Stimulated activated effector memory CD8-positive, alpha-beta T cell treated with anti-CD3 and anti-CD28 coated beads, Interleukin-12 subunit alpha, Interleukin-12 subunit beta, amount 100 ng/mL, for 72 hours (primary cell): ENCODE measurements around the gene PJA1.

Source experiments
- ATAC-seq: fragments of 150-1000 bp; cut with Tn5 transposase; 2 replicates; pipeline ENCODE4 v1.10.0; 2021
- DNase-seq, 2 donors: peaks; one replicate each; pipeline ENCODE4 v3.0.0; 2021 to 2022; ENCODE audit warnings: low spot score in 2 of 2
- H3K27ac Mint-ChIP-seq: one replicate; pipeline ENCODE4 v1.8.0; 2022; ENCODE audit warnings: mild to moderate bottlenecking, mixed read lengths
- H3K36me3 Mint-ChIP-seq: one replicate; pipeline ENCODE4 v1.8.0; 2022; ENCODE audit warnings: mild to moderate bottlenecking, mixed read lengths
- H3K4me1 Mint-ChIP-seq: one replicate; pipeline ENCODE4 v1.8.0; 2022; ENCODE audit warnings: mixed read lengths
- H3K4me3 Mint-ChIP-seq: one replicate; pipeline ENCODE4 v1.8.0; 2022; ENCODE audit warnings: mild to moderate bottlenecking, mixed read lengths
- H3K9me3 Mint-ChIP-seq: one replicate; pipeline ENCODE4 v1.8.0; 2022; ENCODE audit warnings: mixed read lengths

The PJA1 gene

GRCh38 chrX:69119122-69119521 lies 46.1 kb downstream of the PJA1 start:
- DNase-seq (no peak), ATAC-seq (no peak)
- no peak overlapping the region for H3K27ac Mint-ChIP-seq
- H3K36me3 Mint-ChIP-seq, result no peaks in the 10 kb centered on the region
- no peaks in the 10 kb centered on the region for H3K4me1 Mint-ChIP-seq
- no peak overlapping the region for H3K4me3 Mint-ChIP-seq
- no peaks in the 10 kb centered on the region for H3K9me3 Mint-ChIP-seq

DNA sequence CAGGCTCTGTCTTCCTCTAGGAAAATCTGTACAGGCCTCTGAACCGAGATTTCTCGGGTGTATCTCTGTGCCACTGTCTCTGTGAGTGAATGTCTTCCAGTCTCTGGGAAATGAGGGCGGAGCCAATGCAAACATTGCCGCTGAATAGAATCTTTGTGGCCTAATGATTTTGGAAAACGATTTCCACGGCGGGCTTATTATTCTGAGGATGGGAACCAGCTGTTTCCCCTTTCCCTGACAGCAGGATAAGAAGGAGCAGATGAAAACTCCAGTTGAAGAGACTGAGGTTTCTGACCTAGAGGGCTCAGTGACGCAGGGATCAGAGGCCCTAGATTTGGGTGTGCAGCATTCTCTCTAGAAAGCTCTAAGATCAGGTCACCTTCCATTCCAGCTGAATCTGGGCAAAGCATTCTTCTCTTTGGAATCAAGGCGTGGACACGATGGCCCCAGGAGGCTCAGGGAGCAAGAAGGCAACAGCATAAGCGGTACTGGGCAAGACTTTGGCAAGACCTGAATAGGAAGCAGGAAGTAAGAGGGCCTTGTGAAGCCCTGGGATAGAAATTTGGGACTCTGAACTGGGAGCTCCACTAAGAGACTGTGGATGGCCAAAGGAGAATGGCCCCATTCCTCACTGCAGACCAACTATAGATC lies 47.3 kb downstream of the PJA1 start:
- Mint-ChIP-seq H3K4me3 (no peak overlapping the region), H3K9me3 (no peaks in the 10 kb centered on the region), H3K36me3 (no peaks in the 10 kb centered on the region), H3K27ac (no peak overlapping the region), H3K4me1 (no peaks in the 10 kb centered on the region)
- DNase-seq (no peak), ATAC-seq (no peak)

DNA sequence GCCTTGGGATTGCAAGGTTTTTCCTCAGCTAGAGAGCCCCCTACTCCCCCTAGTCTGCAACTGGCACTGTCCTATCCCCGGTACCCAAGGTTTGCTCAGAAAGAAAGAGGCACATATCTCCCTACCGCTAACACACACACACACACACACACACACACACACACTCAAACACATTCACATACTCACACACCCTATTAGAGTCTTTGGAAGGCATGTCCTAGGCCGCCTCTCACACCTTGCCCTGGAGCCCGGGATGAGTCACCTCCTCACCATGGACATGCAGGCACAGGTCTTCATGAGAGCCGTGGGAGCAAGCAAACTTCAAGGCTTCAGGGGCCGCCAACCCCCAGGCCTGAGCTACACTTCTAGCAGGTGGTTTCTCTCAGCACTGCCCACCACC lies 49.2 kb downstream of the PJA1 start:
- Mint-ChIP-seq H3K36me3 (no peaks in the 10 kb centered on the region), H3K4me3 (no peak overlapping the region)
- no peak for DNase-seq

GRCh38 chrX:69113723-69114122 lies 51.5 kb downstream of the PJA1 start:
- H3K36me3 Mint-ChIP-seq, result no peaks in the 10 kb centered on the region
- no peaks in the 10 kb centered on the region for H3K9me3 Mint-ChIP-seq
- no peaks in the 10 kb centered on the region for H3K4me1 Mint-ChIP-seq
- DNase-seq (no peak), ATAC-seq (no peak)
- no peak overlapping the region for H3K4me3 Mint-ChIP-seq
- no peak overlapping the region for H3K27ac Mint-ChIP-seq

More for the DNA sequence above, 49.2 kb downstream of the PJA1 start:
- H3K27ac Mint-ChIP-seq, result no peak overlapping the region
- no peak for ATAC-seq
- no peaks in the 10 kb centered on the region for H3K9me3 Mint-ChIP-seq
- H3K4me1 Mint-ChIP-seq, result no peaks in the 10 kb centered on the region
